Pons (tissue), 1 donor: ENCODE results near the gene KANSL2.
"Not testable (repeated sequence)": the region's sequence is repeated elsewhere in the genome, so short reads cannot be mapped to it uniquely, and the experiment has no call there.

ENCODE experiments used
- DNase-seq: peaks from one replicate; pipeline ENCODE4 v3.0.0-alpha.2; 2016; ENCODE audit warnings: low spot score

KANSL2 gene

GRCh38 chr12:48681710-48682532 is at the start of gene KANSL2:
Gene KANSL2 (minus strand): TSS chr12:48682238. CDS start chr12:48681632, 606 bp downstream.
- DNase-seq, result peak; percentile 99

GRCh38 chr12:48728807-48729206 is 46.8 kb upstream of the KANSL2 start:
- no peak for DNase-seq

GRCh38 chr12:48720737-48721136 is 38.7 kb upstream of the KANSL2 start:
- not testable (repeated sequence) for DNase-seq

DNA sequence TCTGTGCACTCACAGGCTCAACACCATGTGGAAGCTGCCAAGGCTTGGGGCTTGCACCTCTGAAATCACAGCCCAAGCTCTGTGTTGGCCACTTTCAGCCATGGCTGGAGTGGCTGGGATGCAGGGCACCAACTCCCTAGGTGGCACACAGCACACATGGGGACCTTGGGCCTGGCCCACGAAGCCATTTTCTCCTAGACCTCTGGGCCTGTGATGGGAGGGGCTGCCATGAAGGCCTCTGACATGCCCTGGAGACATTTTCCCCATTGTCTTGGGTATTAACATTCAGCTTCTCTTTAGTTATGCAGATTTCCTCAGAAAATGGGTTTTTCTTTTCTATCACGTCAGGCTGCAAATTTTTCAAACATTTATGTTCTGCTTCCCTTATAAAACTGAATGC is 38.1 kb upstream of the KANSL2 start:
- not testable (repeated sequence) for DNase-seq

DNA sequence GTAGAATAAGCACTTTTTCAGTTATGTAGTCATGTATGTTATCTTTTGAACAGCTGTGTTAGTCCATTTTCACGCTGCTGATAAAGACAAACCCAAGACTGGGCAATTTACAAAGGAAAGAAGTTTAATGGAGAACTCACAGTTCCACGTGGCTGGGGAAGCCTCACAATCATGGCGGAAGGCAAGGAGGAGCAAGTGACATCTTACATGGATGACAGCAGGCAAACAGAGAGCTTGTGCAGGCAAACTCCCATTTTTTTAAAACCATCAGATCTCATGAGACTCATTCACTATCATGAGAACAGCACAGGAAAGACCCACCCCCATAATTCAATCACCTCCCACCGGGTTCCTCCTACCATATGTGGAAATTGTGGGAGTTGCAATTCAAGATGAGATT is 37.0 kb upstream of the KANSL2 start:
- DNase-seq, result not testable (repeated sequence)

DNA sequence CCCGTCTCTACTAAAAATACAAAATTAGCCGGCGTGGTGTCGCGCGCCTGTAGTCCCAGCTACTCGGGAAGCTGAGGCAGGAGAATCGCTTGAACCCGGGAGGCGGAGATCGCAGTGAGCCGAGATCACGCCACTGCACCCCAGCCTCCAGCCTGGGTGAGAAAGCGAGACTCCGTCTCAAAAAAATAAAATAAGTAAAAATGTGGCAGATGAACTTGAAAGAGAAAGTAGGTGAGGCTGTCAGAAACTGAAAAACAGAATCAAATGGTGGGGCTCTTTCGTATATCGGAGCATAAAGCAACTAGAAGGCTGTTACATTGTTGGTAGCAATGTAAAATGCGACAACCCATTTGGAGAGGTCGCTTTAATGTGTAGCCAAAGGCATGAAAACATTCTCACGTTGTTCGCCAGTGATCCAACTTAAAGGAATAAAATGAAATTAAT is 35.2 kb upstream of the KANSL2 start:
- peak; percentile 8 for DNase-seq

DNA sequence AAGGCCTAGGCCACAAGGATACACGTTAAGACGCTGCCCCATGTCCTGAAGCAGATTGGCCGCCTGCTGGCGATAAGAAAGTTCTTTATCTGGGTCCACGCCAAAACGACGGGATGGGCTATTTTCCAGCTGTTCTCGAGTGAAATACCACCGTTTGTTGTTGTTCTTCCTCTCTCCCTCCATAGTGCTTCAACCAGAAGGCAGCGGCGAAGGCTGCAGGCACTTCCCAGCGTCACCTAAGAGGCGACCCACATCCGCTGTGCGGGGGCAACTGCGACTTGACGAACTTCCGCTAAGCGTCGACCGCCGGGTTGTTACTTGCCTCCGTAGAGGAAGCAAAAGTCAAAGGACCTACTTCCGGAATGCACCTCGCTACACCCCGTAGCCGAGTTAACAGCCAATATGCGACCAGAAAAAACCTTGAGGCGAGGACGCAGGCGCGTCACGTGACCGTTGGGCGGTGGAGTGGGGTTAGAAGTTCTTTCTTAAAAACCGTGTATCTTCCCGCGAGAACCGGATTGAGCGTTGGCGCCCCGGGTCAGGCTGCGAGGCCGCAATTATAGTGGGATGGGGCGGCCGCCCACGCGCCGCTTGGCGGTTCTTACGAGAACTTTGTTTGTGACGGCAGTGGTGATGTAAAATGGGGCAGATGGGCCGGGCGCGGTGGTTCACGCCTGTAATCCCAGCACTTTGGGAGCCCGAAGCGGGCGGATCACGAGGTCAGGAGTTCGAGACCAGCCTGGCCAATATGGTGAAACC is 34.6 kb upstream of the KANSL2 start, which contains the start of gene CCNT1:
CCNT1 (minus strand) TSS at position 215 of the 759 bp plus-strand sequence; CDS start at position 183, 32 bp downstream.
- DNase-seq, result peak; percentile 99

DNA sequence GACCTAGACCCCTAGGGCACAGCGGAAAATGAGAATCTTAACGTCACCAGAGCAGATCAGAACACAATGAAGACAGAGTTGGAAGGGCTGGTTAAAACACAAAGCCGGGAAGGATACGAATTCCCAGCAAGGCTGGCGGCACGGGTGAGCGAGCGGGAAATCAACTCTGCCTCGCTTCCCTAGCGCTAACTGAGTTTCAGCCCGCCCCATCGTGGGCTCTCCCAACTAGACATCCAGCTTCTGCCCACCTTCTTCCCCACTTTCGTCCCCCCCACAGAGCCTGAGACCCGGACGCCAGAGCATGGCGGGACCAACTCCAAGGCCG is 34.1 kb upstream of the KANSL2 start:
- no peak for DNase-seq

- DNase-seq, result no peak
These were observed 30.2 kb upstream of the KANSL2 start for GRCh38 chr12:48712209-48712608.

- DNase-seq, result not testable (repeated sequence)
These were observed 16.8 kb upstream of the KANSL2 start for GRCh38 chr12:48698822-48699221.

DNA sequence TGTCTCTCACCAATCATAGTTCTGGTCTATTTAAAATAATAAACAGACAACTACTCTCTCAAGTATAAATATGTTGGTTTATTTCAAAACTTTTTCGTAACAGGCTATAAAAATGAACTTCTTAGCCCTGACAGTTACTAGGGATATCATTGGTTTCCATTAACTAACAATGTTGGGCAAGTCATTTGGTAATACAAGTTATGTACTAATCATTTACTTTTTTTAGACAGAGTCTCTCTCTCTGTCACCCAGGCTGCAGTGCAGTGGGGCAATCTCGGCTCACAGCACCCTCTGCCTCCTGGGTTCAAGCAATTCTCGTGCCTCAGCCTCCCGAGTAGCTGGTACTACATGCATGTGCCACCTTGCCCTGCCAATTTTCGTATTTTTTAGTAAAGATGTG is 14.6 kb upstream of the KANSL2 start:
- no peak for DNase-seq

GRCh38 chr12:48695859-48696258 is 13.8 kb upstream of the KANSL2 start:
- no peak for DNase-seq

DNA sequence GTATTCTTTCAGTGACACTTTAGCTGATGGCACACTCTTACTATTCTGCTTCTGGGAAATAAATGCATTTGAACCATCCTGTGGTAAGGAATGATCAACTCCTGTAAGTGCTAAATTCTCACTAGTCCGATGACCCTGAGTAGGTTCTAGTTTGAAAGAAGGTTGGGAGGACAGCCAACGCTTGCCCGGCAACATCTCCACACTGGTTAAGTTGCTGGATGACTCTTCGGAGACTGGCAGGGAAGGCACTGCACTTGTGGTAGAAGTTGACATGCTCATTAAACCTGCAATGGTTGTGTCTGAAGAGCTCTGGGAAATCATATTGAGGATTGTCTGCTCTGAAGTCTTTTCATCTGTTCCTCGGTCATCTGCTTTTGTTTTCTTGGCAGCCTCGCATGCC is 12.0 kb upstream of the KANSL2 start:
- DNase-seq, result no peak

GRCh38 chr12:48693572-48693971 is 11.5 kb upstream of the KANSL2 start:
- no peak for DNase-seq

DNA sequence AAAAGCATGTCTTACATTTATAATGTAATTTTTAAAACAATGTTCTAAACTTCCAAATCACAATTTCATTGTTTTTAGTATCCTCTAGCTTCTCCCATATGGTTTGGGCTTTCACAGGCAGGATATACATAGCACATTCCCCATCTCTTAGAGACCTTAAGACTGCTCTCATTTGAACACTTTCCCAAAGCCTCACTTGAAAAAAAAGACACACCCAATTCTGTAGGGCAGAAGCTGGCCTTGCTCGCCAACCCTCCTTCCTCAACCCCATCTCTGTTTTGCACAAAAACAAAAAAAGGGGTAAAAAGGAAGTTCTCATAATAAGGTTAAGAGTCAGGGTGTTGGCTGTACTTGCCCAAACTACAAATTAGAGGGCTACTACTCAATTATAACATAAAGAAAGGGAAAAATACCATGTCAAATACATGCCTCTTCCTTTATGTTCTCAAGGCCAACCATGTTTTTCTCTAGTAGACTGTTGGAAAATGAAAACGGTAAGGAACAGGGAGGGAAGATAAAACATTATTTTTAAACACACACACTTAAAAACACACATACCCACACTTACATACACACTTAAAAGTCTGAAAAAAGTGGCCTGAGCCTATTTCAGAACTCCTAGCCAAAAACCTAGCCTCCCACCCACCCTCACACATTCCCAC is 9.9 kb upstream of the KANSL2 start:
- DNase-seq, result no peak

- DNase-seq, result no peak
These were observed 9.0 kb upstream of the KANSL2 start for GRCh38 chr12:48690990-48691389.

DNA sequence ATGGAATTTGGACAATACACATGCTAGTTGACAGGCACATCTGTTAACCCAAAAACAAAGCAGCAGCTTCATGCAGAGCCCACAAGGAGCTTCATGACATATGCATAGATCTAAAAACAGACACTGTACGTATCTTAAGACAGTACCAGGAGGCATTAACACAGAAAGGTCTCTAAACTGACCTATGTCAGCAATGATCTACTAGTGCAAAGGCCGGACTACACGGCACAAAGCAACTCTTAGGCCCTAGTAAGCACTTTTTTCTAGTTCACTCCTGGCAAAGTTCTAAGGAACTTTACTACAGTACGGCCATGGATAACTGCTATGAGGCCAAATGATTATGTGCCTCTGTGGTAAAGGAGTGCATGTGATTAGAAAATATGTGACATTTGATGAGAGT is 8.4 kb upstream of the KANSL2 start:
- DNase-seq, result no peak

GRCh38 chr12:48688836-48689235 is 6.8 kb upstream of the KANSL2 start:
- DNase-seq, result no peak

- no peak for DNase-seq
These were observed 5.6 kb upstream of the KANSL2 start for GRCh38 chr12:48687592-48687991.

DNA sequence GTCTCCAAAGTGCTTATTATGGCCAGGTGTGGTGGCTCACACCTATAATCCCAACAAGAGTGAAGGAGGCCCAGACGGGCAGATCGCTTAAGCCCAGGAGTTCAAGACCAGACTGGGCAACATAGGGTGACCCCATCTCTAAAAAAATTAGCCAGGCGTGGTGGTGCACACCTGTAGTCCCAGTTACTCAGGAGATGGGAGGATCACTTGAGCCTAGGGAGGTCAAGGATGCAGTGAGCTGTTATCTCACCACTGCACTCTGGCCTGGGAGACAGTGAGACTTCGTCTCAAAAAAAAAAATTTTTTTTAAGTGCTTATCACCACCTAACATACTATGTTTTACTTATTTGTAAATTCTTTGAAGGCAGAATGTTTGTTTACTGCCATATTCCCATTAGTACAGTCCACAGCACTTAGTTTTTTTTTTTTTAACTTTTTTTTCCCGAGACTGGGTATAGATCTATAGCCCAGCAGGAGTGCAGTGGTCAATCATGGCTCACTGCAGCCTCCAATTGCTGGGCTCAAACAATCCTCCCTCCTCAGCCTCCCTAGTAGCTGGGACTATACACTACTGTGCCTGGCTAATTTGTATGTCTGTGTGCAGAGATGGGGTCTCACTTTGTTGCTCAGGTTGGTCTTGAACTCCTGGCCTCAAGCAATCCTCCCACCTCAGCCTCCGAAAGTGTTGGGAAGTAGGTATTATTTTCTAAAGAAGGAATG is 4.7 kb upstream of the KANSL2 start:
- DNase-seq, result no peak

- DNase-seq, result no peak
These were observed 4.1 kb upstream of the KANSL2 start for GRCh38 chr12:48686037-48686595.

GRCh38 chr12:48683534-48683933 is 1.5 kb upstream of the KANSL2 start:
- DNase-seq, result no peak
